Caki2 (cell line): ENCODE data around the gene REM2. TPM values are rescaled to one million over a fixed set of nuclear protein-coding genes. Genes with fewer than 3 reads are reported as not detected.
"Not testable (repeated sequence)": the region's sequence is repeated elsewhere in the genome, so short reads cannot be mapped to it uniquely, and the experiment has no call there.

Experiments
- DNase-seq: peaks from one replicate; pipeline ENCODE4 v3.0.0-alpha.2; 2015; ENCODE audit warnings: low read depth
- in situ Hi-C: cut with HindIII; loops from 2 replicates; pipeline ENCODE4 v1.10.0; 2016; ENCODE audit warnings: low sequenced_read_pairs, low pct_unique_long_range_greater_than_20kb, mixed read lengths
- total RNA-seq: library from RNA; depleted of rRNA; stranded (reverse); fragments of >200 nt; shearing (Covaris generic); gene quantifications from 2 replicates; pipeline ENCODE4 v1.2.3, GENCODE V29; 2014; ENCODE audit warnings: low replicate concordance

The REM2 gene
- total RNA-seq, 1 experiment from 2014 or later: not detected

DNA sequence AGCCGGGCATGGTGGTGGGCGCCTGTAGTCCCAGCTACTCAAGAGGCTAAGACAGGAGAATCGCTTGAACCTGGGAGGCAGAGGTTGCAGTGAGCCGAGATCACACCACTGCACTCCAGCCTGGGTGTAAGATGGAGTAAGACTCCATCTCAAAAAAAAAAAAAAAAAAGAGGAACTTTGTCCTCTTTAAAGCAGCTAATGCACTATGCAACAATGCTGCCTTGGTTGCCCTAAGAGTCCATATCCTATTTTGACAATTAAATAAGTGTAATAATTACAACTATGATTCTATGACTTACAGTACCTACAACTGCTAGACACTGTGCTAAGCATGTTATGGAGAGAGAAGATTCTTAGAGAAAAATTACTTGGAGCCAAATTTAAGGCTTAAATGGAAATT lies 31.8 kb downstream of the REM2 start:
- DNase-seq, in situ Hi-C loops: not testable (repeated sequence)

DNA sequence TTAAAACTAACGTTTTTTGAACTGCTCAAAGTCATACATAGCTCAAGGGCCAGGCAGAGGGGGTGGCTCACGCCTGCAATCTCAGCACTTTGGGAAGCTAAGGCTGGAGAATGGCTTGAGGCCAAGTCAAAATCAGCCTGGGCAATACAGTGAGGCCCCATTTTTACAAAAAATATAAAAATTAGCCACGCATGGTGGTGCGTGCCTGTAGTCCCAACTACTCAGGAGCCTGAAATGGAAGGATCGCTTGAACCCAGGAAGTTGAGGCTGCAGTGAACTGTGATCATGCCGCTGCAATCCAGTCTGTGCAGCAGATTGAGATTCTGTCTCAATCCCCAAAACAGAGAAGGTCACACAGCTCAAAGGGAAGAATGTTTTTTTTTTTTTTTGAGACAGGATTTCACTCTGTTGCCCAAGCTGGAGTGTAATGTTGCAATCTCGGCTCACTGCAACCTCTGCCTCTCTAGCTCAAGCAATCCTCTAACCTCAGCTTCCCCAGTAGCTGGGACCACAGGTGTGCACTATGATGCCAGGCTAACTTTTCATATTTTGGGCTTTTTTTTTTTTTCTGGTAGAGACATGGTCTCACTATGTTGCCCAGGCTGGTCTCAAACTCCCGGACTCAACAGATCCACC lies 33.0 kb downstream of the REM2 start:
- no peak for DNase-seq
- in situ Hi-C loops: no loop called here

DNA sequence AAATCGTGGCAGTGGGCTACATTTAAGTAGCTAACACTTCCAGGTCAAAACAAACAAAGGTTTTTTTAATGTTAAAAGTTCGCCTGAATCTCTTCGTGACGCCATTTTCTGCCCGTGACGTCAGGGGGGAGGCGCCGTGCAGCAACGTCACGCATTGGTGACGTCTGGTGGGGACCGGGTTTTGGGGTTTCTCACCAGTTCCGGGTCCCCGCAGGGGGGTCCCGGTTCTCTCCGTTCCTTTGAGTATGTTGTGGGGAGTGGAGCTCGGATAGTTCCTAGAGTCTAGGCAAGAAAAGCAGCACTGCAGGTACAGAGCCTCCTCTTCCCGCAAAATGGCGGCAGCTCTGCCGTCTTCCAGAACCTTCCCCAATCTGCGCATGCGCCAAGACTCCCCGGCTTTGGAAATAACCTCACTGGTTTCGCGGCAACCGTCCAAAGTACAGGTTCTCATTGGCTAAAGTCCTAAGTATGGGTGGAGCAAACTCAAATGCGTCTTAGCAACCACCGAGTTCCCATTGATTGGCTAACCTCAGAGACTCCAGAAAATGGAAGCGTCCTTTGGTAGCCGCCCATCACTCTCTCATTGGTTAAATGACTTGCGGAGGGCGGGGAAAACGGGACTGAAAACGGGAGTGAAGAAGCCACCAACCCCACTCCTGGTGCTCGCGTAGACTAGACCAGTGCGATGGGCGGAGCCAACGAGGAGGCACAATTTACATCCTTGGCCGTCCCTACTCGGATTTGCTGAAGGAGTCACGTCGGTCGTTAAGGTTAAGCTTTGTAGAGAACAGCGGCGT lies 36.0 kb downstream of the REM2 start, which contains the start of gene RBM23:
Gene RBM23 (minus strand): TSS at position 346 of the 797 bp plus-strand sequence.
- in situ Hi-C loops: no loop called here

DNA sequence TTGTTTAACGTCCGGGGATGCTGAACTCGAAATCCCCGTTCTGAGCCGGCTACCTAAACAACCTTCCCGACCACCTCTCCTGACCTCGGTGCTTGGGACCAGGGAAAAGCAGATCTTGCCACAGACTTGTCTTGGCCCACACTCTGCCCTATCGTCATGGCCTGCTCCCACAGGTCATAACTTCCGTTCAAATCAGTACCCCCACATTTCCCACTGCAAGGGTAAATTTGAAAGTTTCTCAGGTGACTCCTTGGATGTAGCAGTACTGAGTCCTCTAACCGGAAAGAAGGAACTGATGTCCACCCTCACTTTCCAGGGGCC lies 36.5 kb downstream of the REM2 start:
- DNase-seq: no peak
- in situ Hi-C loops: no loop called here

More for the DNA sequence above, 36.0 kb downstream of the REM2 start, which contains the start of gene RBM23:
- peak; percentile 99 for DNase-seq

DNA sequence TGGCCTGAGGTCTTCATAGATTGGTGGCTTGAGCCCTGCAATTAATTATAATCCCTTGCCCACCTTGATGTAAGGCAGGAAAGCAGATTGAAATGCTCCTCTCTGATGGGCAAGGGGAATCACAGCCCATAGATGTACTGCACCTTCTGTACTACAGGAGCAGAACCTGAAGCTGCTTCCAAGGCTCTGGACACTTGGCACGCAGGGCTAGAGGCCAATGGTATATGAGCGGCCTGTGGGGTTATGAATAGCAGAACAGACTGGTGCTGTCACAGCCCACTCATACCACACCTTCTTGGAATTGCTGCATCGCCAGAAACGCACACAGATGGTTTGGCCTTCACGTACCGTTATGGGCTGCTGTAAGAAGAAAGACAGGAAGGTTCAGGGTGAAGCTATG lies 37.7 kb downstream of the REM2 start:
- DNase-seq: no peak

DNA sequence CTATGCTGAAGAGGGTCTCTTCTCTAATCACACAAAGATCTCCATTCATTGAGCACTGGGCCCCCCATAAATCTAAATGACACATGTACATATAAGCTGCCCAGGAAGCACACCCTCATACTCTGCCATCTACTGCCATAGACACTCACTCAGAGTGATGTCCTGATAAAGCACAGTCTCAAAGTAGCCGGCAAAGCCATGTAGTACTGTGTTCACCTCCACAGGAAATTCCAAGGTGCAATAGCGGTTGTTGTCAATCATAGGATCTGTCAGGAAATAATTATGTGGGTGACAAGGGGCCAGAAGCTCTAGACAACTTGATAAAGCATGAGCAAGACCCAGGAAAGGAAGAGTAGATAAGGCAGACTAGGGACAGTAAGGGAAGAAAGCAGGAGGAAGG lies 39.3 kb downstream of the REM2 start:
- in situ Hi-C loops: no loop called here
- no peak for DNase-seq

More for the DNA sequence above, 37.7 kb downstream of the REM2 start:
- in situ Hi-C loops: no loop called here

DNA sequence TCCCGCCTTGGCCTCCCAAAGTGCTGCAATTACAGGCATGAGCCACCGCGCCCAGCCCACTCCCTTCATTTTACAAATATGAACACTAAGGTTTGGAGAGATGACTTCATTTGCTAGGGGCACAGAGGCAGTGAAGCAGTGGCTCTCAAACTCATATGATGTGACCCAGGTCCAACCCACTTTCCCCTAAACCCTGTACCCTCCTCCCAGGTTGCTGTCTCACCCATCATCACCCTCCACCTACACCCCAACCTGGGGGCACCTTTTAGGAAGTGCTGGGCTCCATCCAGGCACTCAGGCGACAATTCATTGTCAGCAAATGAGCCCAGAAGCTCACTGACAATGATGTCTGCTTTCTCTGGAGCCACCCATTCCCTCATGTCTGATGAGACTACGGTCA lies 40.7 kb downstream of the REM2 start:
- DNase-seq: no peak
- in situ Hi-C loops: no loop called here

DNA sequence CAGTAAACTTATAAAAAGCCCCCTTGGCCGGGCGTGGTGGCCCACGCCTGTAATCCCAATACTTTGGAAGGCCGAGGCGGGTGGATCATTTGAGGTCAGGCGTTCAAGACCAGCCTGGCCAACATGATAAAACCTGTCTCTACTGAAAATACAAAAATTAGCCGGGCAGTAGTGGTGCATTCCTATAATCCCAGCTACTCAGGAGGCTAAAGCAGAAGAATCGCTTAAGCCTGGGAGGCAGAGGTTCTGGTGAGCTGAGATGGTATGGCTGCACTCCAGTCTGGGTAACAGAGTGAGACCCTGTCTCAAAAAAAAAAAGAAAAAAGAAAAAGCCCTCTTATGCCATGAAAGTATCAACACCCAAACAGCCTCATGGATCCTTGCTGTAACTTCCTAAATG lies 42.5 kb downstream of the REM2 start:
- in situ Hi-C loops: no loop called here
- no peak for DNase-seq

DNA sequence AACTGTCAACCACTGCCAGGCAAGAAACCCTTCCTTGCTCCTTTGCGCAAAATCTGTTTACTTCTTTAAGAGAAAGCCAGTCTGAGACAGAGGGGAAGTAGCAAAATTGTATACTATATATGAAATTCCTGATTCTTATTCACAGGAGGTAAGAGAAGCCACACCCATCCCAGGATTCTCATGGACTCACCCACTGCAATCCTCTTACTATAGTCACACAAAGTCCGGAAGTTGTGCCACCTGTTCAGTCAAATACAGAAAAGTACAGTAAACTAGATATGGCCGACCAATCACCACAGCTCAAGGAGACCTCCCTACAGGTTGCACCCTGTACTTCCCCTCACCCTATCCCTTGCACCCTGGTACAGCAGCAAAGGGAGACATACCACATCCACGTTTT lies 43.3 kb downstream of the REM2 start:
- in situ Hi-C loops: no loop called here
- no peak for DNase-seq

DNA sequence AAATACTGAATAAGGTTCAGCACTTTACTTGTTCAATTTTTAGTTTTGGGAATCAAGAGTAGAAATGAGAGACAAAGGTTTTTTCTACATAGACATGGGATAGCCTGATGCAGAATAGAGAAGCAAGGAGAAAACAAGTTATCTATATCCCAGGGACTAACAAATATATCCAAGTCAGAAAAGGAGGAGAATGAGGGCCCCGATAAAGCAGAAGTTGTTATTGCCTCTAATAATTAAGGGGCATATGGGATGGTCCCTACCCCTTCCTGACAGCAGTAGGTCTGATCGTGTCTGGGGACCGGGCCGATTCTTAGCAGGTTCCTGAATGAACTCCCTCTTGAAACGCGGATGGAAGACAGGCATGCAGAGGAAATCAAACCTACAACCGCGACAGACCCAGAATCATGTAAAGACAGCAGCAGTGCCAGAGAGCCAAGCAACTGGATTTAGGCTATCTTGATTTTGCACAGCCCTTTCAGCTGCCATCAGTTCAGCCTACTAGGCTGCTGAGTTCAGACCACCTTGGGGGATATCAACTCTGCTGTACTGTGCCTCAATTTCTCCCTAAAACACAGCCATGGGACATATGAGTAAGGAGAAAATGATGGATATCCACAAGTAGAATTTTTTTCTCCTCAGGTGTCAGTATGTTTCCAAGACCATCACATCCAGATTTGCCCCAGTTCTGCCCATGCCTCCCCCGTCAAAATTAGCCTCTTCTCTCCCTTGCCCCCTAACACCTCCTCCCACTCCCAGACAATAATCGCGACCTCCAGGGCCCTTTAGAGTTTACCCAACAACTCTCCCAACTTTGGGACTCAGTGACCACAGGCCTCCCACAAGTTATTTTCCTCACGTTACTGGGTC lies 45.4 kb downstream of the REM2 start:
- in situ Hi-C loops: no loop called here
- DNase-seq: no peak

DNA sequence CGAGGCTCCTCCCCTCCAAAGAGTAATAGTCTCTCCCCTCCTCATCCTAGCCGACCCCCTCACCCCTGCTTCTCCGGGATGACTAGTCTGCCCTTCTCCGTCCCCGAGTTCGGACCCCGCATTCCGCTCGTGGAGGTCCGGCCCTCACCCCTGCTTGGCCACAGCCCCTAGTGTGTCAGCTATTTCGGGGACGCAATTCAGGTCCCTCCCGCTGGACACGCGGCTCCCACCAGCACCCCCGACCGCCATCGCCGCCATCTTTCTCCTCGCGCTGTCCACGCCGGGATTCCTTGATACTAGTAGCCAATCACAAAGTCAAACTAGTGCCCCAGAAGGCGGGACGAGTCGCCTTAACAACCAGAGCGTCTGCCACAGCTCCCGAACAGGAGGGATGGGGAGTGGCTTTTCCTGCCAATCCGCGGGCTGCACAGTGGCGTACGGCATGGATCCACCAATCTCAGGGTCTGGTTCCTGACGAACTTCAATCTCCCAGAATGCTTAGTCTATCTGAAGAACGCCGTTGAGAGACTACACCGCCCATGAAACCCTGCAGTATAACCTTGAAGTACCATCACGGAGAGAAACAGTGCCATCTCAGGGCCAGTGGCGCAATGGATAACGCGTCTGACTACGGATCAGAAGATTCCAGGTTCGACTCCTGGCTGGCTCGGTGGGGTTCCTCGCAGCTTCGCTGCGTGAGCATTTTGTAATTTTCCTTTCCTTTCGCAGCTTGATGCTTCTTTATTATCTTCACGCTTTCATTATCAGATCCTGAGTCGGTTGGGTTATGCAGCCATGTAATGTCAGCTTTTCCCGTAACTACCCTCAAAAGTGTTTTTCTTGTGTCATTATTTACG lies 46.3 kb downstream of the REM2 start, which contains the start of gene PRMT5:
Gene PRMT5 (minus strand): TSS at position 273 of the 857 bp plus-strand sequence. CDS start 15 bp downstream, at position 258.
- in situ Hi-C loops: no loop called here
- DNase-seq: peak; percentile 98

DNA sequence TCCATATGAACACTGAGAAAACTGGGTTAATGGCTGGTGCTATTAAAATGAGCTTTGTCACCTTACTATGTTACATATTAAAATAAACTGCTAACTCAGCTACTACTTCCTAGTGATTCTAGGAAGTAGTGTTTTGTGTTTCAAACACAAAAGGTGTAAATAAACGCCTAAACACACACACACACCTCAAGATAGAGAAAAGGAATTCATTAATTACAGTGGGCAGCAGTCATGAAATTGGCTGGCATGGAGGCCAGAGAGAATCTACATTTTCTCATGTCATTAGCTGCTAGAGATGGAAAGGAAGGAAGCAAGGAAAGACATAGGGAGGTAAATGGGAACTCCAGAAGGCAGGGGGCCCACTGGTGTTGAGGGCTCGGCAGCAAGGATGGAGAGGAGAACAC lies 46.9 kb downstream of the REM2 start:
- in situ Hi-C loops: no loop called here
- no peak for DNase-seq

DNA sequence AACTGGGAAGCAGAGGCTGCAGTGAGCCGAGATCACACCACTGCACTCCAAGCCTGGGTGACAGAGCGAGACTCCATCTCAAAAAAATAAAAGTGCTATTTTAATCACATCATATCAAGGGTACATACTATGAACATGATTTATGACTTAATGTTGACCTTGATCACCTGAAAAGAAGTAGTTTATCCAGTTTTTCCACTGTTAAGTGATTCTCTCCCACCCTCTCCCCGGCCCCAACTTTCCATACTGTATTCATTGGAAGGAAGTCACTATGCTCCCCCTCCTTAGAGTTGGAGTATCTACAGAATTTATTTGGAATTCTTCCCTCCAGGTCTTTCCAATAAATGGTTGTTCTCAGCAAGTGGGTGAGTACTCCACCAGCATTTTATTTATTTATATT lies 49.1 kb downstream of the REM2 start:
- no peak for DNase-seq
- in situ Hi-C loops: no loop called here

DNA sequence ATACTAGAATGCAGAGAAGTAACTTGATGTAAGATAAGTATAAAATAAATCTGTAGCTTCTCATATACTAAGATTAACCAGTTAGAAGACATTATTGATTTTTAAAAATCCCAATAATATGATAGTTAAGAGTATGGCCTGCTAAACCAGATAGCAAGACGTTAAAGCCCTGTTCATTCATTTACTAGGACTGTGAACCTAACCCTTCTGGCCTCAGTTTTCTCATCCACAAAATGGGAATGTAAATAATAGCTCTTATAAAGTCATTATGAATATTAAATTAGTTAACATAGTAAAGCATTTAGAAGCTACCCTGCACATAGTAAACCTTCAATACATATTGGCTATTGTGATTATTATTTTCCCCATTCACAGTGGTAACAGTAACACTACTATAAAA lies 52.1 kb downstream of the REM2 start:
- DNase-seq: no peak
- in situ Hi-C loops: no loop called here
